ENCODE results near the gene SRP14.

- no peak for TF ChIP-seq POLR2A (IDR thresholded peaks at IDR 0.05)
- no peak for TF ChIP-seq CTCF (IDR thresholded peaks at IDR 0.05)
Observed at GRCh38 chr15:40059821-40060220, 20.8 kb upstream of the SRP14 start.
